GM12892 (cell line): ENCODE results near the gene VCAN.

Experiments used
- DNase-seq: peaks from one replicate; pipeline ENCODE4 v3.0.0; 2011; ENCODE audit not compliant: insufficient read length
- FAIRE-seq: peaks from 2 replicates; lab custom pipeline; 2011; peaks lifted over from hg19 to GRCh38; lab: Jason Lieb, UNC
- POLR2A ChIP-seq: IDR thresholded peaks from 2 replicates; pipeline ENCODE4 v1.6.1; 2011; ENCODE audit warnings: low read depth, low read length, control low read depth
- POLR2AphosphoS5 ChIP-seq: IDR thresholded peaks from 2 replicates; pipeline ENCODE4 v1.6.1; 2011; ENCODE audit warnings: low read depth, low read length, control low read depth
- TAF1 ChIP-seq: IDR thresholded peaks from 2 replicates; pipeline ENCODE4 v1.6.1; 2011; ENCODE audit warnings: low read depth, mild to moderate bottlenecking, control low read depth, low read length, borderline replicate concordance

Gene VCAN

DNA sequence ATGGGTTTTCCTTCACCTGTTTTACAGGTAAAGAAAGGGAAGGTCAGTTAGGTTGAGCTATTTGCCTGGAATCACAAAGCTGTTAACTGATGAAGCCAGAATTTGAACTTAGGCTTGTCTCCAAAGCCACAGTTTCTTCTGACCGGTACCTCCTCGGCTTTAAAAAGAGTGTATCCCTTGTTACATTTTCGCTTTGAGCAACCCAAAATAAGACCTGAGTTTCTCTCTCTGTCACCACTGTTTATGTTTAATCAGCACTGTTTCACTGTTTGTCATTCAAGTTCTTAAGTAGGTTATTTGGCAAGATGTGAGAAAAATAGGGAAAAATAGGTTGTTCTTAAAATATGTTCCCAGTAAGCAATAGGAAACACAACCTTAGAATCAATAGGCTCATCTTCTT is 84.6 kb downstream of the VCAN start:
- TF ChIP-seq POLR2A: no peak
- no peak for TF ChIP-seq POLR2AphosphoS5
- no peak for TF ChIP-seq TAF1
- DNase-seq (no peak), FAIRE-seq (no peak)

DNA sequence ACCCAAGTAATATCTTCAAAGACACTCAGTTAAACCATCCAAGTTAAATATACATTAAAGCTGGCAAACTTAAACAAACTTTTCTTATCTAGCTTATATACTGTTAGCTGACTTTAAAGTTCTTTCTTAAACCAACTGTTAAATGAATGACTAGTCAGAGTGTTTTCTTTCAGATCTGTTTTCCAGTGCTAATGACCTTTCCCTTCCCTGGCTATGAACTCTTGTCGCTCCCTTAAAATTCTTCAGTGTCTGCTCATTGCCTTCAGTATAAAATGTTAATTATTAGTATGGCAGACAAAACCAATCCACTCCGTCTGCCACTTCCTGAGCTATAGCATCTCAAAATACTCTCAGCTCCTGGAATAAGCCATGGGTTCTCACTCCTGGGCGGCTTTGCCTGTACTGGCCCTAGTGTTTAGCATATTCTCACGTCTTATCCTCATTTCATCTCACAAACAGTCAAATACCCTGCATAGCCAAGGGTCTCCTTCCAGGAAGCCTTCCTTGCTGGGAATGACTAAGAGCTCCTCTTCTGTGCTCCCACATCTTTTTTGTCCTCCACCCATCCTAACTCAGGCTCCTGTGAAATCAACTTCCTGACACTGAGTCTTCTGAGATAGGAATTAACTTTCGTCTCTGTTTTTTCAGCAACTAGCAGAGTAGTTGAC is 87.7 kb downstream of the VCAN start:
- TF ChIP-seq POLR2A (no peak), TAF1 (no peak), POLR2AphosphoS5 (no peak)
- DNase-seq: no peak
- no peak for FAIRE-seq

DNA sequence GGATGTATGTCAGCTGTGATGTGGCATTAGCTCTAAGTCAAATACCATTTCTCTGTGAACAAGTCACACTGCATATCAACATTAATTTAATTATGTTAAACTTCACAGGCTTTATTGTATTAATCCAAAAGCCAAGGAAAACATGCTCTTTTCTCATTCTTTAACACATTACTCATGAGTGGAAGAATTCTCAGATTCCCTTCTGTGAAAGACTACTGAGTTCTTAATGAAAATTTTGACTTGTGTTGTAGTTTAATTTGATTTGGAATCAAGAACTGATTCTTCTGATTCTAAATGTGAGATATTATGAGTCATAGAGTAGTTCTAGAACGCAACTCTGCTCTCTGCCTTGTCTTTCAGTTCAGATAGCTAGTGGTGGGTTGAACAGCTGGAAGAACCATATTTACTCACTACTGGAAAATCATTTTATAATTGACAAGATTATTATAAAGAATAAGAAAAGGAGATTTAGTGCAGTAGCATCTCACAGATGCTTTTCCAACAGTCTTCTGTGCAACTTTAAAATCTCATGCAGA is 90.6 kb downstream of the VCAN start:
- DNase-seq (no peak), FAIRE-seq (no peak)
- TF ChIP-seq TAF1 (no peak), POLR2A (no peak), POLR2AphosphoS5 (no peak)

DNA sequence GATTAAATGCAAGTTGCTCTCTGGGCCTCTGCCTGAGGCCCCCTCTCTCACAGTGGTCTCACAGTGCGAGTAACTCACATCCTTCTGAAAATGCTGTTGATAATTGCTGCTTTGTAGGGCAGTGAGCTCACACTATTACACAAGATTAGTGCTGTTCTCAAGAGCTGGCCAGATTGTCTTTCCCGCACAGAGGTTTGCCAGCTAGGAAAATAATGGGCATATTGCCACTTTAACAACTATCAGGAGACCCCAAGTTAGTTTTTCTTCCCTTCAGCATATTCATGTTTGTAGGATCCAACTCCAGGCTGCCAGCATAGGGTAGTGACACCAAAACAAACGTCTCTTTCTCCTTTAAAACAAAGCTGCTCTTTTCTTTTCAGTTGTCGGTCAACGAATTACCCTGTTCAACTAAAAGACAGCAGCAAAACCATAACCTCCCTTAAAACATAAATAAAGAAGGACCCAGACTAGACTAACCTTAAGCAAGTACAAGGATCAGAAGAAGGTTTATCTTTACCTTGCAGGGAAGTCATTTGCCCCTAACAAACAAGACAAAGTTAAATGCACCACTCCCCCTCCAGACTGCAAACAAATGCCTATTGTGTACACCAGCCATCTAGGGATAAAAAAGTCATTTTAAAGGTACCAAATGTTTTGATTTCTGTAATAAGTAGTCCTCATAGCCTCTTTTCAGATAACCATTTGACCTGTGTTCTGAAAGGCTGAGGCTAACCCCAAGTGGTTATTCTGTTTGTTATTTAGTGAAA is 91.4 kb downstream of the VCAN start:
- FAIRE-seq: no peak
- DNase-seq: no peak
- TF ChIP-seq POLR2A: no peak
- no peak for TF ChIP-seq POLR2AphosphoS5
- TF ChIP-seq TAF1: no peak

DNA sequence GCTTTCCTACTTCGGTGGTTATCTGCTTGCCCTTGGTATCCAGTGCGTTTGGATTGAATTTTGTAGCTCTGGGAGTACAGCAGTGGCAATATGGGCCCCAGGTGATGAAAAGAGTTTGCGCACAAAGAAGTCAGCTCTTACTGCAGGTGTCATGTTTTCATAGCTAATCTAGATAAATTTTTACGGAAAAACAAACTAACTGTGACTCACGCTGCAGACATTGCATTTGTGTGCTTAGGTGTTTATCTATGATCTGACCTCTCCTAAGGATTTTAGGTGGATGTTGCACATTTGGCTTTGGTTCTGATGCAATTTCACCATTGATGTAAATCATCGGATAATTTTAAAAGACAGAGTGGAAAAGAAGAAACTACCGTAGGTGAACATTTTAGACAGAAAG is 92.1 kb downstream of the VCAN start:
- DNase-seq (no peak), FAIRE-seq (no peak)
- no peak for TF ChIP-seq POLR2A
- TF ChIP-seq TAF1: no peak
- TF ChIP-seq POLR2AphosphoS5: no peak

DNA sequence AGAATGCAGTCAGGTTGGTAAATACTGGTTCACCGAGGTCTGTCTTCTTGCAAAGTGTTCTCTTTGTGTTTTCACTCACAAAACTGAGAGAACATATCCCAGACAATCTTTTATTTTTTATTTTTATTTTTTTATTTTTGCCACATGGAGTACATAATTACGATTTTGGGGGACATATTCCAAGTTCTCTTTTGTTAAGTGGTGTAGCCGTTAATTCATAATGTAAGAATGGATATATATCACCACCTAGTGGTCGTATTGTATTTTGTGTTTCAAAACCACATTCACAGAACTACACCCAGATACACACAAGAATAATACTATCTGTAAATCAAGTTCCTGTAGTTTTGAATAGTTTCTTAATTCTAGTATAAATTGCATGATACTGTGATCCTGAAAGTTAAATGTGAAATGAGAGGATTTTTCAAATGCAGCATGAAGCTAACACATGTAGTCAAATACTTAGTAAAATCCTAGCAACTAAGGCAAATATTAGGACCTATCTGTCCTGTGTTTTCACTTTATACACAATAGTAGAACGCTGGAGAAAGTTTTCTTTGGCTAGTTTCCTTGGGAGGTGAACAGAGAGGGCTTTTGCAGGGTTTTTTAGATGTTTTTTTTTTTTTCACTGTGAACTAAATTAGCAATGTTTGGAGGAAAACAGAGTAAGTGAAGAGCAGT is 92.7 kb downstream of the VCAN start:
- TF ChIP-seq POLR2AphosphoS5: no peak
- TF ChIP-seq POLR2A: no peak
- no peak for TF ChIP-seq TAF1
- FAIRE-seq (peak; percentile 89), DNase-seq (no peak)

DNA sequence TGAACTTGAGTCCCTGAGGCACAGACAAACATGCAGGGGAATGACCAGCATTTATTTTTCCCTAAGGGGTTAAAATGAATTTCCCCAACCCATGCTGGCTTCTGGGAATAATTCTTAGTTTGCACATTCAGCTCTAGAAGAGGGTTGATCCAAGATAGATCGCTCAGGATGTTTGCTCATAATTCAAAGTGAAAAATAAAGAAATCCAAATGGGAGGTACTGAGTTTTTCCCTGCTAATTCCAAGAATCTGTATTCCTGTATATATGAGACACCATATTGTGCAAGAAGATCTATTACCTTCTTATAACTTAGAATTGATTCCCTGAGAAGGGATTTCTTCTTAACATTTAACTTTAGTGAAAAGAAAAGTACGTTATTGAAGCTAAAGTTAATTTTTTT is 96.2 kb downstream of the VCAN start:
- DNase-seq (no peak), FAIRE-seq (no peak)
- TF ChIP-seq POLR2AphosphoS5 (no peak), TAF1 (no peak), POLR2A (no peak)

DNA sequence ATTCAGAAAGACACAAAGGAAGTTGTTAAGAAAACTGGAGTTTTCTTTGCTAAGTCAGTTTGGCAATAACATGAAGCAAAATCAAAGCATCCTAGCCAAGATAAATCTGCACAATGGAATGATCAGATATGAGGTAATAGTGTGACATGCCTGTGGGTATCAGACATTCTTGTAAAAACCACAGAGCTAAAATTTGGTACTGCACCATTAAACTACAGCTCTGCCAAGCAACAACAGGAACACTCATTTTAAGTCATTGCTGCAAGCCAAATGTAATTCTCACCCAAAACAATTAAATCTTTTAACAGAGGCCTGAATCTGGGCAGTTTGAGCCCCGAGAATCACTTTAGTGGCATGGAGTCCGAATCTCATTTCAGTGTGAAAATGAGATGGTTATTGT is 96.6 kb downstream of the VCAN start:
- DNase-seq (no peak), FAIRE-seq (no peak)
- no peak for TF ChIP-seq POLR2A
- TF ChIP-seq TAF1: no peak
- TF ChIP-seq POLR2AphosphoS5: no peak

DNA sequence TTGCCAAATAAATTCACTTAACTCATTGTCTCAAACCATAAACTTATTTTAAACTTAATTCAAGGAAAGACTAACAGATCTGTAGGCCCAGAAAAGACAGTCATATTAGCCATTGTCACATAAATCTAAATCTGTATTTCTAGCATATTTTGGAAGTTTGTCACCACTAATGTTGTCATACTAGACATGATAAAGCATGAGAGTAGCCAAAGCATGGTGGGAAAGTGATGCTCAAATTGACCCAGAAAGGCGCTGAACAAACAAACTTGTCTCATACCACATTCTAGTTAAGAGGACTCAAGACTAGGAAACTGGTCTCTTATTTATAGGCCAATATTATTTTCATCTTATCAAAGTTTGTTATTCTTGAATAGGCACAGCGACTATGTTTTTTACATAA is 99.4 kb downstream of the VCAN start:
- DNase-seq (no peak), FAIRE-seq (no peak)
- TF ChIP-seq POLR2A: no peak
- TF ChIP-seq POLR2AphosphoS5: no peak
- no peak for TF ChIP-seq TAF1

DNA sequence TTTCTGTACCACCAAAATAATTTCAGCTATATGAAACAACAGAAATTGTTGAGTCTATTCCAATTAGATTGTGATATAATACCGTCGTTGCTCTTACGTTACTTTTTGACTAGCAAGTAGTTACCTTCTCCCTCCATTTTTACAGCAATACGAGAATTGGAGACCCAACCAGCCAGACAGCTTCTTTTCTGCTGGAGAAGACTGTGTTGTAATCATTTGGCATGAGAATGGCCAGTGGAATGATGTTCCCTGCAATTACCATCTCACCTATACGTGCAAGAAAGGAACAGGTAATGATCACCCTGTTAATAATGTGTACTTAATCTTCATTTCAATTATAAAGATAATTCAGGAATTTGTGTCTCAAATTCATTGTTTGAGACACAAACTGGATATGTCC is 100.7 kb downstream of the VCAN start:
- FAIRE-seq (no peak), DNase-seq (no peak)

DNA sequence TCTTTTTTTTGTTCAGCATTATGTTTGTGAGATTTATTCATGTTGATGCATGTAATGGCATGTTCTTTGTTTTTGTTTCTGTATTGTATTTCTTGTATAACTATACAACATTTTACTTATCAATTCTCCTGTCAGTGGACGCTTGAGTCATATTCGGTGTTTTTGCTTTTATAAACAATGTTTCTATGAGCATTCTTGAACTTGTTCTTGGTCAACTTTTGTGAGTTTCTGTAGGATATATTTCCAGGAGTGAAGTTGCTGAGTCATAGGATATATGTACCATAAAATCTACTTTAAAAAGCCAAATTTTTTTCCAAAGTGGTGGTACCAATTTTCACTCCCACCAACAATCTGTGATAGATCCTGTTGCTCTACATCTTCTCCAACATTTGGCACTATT is 104.8 kb downstream of the VCAN start:
- TF ChIP-seq POLR2A: no peak
- no peak for DNase-seq
- FAIRE-seq: no peak

More for the DNA sequence above, 100.7 kb downstream of the VCAN start:
- TF ChIP-seq POLR2A (no peak), POLR2AphosphoS5 (no peak), TAF1 (no peak)

DNA sequence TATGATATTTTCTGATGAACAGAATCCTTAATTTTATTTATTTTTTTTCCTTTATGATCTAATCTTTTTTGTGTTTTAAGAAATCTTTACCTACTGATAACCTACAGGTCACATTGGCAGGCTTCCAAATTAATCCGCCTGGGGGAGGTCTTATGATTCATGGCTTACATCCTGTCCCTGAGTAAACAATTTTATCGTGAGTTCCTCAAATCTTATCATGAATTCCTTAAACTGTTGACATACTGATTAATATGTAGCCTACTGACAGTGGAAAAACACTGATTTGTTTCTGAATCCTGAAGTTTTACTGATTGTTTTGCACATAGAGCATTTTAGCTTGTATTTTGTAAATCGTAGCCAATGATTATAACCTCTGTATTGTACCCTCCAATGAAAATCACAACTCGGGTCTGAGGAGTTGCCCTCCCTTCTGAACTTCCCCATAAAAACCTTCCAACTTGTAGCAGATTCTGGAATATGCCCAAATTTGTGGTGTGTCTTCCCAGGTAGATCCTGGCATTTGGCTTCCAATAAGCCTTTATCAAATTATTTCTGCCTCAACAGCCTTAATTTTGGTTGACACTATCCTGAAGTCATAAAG is 105.6 kb downstream of the VCAN start:
- TF ChIP-seq POLR2AphosphoS5 (no peak), POLR2A (no peak)
- DNase-seq (no peak), FAIRE-seq (no peak)
